Spinal cord (tissue), 10 donors: ENCODE data around the gene LARP4B. TPM values are rescaled to one million over a fixed set of nuclear protein-coding genes. Genes with fewer than 3 reads are reported as not detected.

Source experiments
- DNase-seq, 6 donors: peaks; one replicate each; pipeline versions ENCODE4 v3.0.0 to v3.0.0-alpha.2; 2013 to 2015; ENCODE audit warnings: low spot score in 6 of 6, low read depth in 4 of 6
- H3K27ac ChIP-seq: one replicate; pipeline ENCODE4 v1.5.1; 2013; ENCODE audit warnings: low read depth, low read length, control low read depth
- H3K27me3 ChIP-seq: one replicate; pipeline ENCODE4 v1.6.1; 2013; ENCODE audit warnings: low read length; ENCODE audit not compliant: control insufficient read depth, insufficient read depth
- H3K36me3 ChIP-seq: one replicate; pipeline ENCODE4 v1.6.1; 2013; ENCODE audit warnings: low read length; ENCODE audit not compliant: control insufficient read depth, insufficient read depth
- H3K4me1 ChIP-seq: one replicate; pipeline ENCODE4 v1.6.1; 2013; ENCODE audit warnings: low read length; ENCODE audit not compliant: control insufficient read depth, insufficient read depth
- H3K4me3 ChIP-seq: one replicate; pipeline ENCODE4 v1.5.1; 2013; ENCODE audit warnings: low read depth, low read length, control low read depth
- H3K9me3 ChIP-seq: one replicate; pipeline ENCODE4 v1.6.1; 2013; ENCODE audit warnings: low read length; ENCODE audit not compliant: control insufficient read depth, insufficient read depth
- WGBS: methylation state at CpG from one replicate; pipeline ENCODE4 v1.1.5; 2013; ENCODE audit warnings: missing lambda C conversion rate; ENCODE audit not compliant: insufficient coverage; 5-methylcytosine and 5-hydroxymethylcytosine counted together
- polyA plus RNA-seq, 2 donors: library from polyadenylated mRNA; unstranded; fragments of 120-200 nt; gene quantifications; one replicate each; pipeline ENCODE4 v1.2.1, GENCODE V29; 2013; ENCODE audit not compliant: insufficient read length in 2 of 2
- total RNA-seq, 2 donors: library from RNA; depleted of rRNA in 1 of 2; stranded (reverse); fragments of 120-200 nt in 1 of 2; fragments of >200 nt in 1 of 2; gene quantifications; one replicate each; pipeline versions ENCODE4 v1.2.3 to v1.2.4, GENCODE V29; 2013 to 2014
- donor health status: healthy.

The LARP4B gene
- total and polyA plus RNA-seq, 4 donors, result 28.2 to 38.5 (median 38.0) TPM

DNA sequence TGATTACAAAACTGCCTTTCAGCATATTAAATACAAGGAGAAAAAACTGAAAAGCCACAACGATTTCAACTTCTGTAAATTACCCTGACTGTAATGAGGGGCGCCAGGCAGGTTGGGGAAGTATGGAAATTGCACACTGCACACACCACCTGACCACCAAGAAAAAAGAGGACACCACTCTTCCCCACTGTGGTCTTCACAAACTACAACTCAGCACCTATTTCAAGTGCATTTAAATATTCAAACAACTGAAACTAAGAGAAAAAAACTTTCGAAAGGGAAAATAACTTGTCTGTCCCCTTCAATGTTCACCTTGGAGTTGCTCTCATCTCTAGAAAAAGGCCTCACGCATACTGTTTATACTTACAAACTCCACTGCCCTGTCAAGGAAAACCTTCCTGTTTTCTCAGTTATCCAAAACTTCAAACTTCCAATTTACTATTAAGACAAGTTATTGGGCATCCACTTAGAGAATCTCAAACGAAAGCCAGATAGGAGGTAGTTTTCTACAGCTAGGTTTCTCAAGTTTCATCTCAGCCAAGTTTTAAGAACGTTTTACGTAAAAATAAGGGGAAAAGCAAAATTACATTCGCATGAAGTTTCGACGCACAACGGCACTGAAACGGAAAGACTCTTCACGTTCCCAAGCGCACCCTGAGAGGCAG, 1.4 kb downstream of the LARP4B start:
- Histone ChIP-seq H3K36me3 (peaks cover 6% of the 10 kb centered on the region), H3K27me3 (no peaks in the 10 kb centered on the region), H3K4me1 (peaks cover 9% of the 10 kb centered on the region), H3K9me3 (no peaks in the 10 kb centered on the region), H3K4me3 (peak overlapping the region; percentile 63), H3K27ac (no peak overlapping the region)
- 9% methylated on average over 11 of the region's 14 CpGs for WGBS
- no peak for DNase-seq

DNA sequence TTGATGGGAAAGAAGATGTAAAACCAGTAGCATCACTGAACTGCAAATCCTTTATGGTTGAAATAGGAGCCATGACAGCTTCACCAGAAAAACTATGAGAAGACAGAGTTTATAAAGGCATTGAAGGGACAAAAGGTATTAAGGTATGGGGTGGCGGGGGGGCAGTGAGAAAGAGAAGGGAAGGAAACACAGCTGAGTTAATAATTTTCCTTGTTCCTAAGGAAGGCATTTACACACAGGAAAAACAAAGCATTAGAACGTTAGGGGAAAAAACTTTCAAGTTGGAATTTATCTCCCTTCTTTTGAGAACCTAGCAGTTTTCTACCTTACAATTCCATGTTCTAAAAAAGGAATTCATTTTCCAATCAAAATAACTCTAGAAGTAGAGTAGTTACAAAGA, 4.4 kb downstream of the LARP4B start:
- Histone ChIP-seq H3K9me3 (no peaks in the 10 kb centered on the region), H3K4me1 (peaks cover 9% of the 10 kb centered on the region), H3K4me3 (no peak overlapping the region), H3K27me3 (no peaks in the 10 kb centered on the region), H3K27ac (no peak overlapping the region), H3K36me3 (peaks cover 10% of the 10 kb centered on the region)
- no CpG with 5 or more reads among the region's 2 CpGs for WGBS
- no peak for DNase-seq

- Histone ChIP-seq H3K4me3 (no peak overlapping the region), H3K27ac (no peak overlapping the region), H3K27me3 (no peaks in the 10 kb centered on the region), H3K4me1 (peaks cover 11% of the 10 kb centered on the region), H3K9me3 (no peaks in the 10 kb centered on the region), H3K36me3 (peaks cover 11% of the 10 kb centered on the region)
- 100% methylated on average over 2 of the region's 4 CpGs for WGBS
- DNase-seq, result no peak
These were observed 5.3 kb downstream of the LARP4B start for GRCh38 chr10:926075-926698.

DNA sequence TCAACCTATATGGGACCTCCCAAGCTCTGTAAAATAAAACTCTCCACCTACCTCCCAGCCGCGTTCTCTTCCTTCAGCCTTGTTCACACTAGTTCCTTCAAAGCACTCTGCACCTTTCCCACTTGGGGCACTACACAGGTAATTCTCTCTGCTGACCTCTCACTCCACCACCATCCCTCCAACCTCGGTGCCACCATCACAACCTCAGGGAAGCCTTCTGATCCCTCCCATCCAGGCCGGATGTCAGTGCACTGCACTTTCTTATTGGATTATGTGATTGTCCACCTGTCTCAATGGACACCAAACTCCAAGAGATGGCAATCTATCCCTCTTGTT, 7.0 kb downstream of the LARP4B start:
- H3K4me1 ChIP-seq, result peaks cover 11% of the 10 kb centered on the region
- H3K27ac ChIP-seq, result no peak overlapping the region
- H3K9me3 ChIP-seq, result no peaks in the 10 kb centered on the region
- H3K27me3 ChIP-seq, result no peaks in the 10 kb centered on the region
- H3K36me3 ChIP-seq, result peaks cover 11% of the 10 kb centered on the region
- H3K4me3 ChIP-seq, result no peak overlapping the region
- no peak for DNase-seq
- WGBS, result 100% methylated on average over 4 of the region's 4 CpGs

DNA sequence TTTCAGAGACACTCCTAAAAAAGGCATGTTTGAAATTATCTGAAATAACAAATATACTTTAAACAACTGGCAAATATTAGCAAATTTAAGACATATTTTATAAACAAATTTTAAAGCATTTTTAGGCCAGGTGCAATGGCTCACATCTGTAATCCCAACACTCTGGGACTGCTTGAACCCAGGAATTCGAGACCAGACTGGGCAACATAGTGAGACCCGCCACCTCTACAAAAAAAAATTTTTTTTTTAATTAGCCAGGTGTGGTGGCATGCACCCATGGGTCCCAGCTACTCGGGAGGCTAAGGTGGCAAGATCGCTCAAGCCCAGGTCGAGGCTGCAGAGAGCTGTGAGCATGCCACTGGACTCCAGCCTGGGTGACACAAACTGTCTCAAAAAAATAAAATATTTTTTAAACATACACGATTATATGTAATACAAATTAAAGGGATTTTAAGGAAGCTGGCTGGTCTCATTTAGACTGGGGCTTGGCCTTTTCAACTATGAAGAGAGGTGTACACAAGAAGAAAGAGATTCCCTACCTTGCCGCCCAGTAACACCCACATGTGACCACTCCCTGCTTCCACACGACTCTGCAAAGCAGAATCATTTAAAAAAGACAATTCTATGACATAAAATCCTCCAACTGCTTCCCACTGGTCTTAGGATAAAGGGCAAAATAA, 7.5 kb downstream of the LARP4B start:
- 87% methylated on average over 4 of the region's 8 CpGs for WGBS

DNA sequence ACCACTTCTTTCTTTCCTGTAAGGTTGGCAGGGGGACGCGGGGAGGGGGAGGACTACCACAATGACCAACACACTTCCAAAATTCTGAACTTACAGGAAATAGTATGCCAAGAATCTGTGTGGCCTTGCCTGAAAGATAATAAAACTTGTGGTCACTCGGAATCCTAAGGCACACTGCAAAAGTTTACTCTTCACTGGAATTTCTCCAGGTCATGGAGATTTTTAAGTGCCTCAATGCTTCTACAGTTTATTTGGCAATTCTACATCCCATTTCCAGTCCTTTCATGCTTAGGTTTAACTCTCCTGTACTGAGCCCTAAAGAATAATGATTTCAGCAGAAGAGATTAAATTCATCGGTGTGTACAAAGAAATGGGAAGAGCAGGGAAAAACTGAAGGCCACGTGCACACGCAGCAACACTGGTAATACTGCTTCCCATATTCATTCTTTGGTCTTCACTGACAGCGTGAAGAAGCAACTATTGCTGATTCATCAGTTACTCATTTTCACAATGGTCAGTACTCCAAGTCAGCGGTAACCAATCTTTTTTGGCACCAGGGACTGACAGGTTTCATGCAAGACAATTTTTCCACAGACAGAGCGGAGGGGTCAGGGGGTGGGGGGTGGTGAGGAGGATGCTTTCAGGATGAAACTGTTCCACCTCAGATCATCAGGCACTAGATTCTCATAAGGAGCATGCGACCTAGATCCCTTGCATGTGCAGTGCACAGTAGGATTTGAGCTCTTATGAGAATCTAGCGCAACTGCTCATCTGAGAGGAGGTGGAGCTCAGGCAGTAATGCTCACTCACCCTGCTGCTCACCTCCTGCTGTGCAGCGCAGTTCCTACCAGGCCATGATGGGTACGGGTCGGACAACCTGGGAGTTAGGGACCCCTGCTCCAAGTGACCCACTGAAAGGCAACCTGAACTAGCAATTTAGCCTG, 9.8 kb downstream of the LARP4B start:
- Histone ChIP-seq H3K9me3 (no peaks in the 10 kb centered on the region), H3K27ac (no peak overlapping the region), H3K4me3 (no peak overlapping the region), H3K27me3 (no peaks in the 10 kb centered on the region), H3K4me1 (peaks cover 8% of the 10 kb centered on the region), H3K36me3 (peaks cover 10% of the 10 kb centered on the region)
- WGBS, result 93% methylated on average over 10 of the region's 14 CpGs
- DNase-seq, result no peak

More for the DNA sequence above, 7.5 kb downstream of the LARP4B start:
- Histone ChIP-seq H3K9me3 (no peaks in the 10 kb centered on the region), H3K27me3 (no peaks in the 10 kb centered on the region), H3K4me3 (no peak overlapping the region), H3K36me3 (peaks cover 11% of the 10 kb centered on the region), H3K27ac (no peak overlapping the region), H3K4me1 (peaks cover 8% of the 10 kb centered on the region)
- DNase-seq, result no peak

- DNase-seq, result no peak
- 83% methylated on average over 2 of the region's 3 CpGs for WGBS
- no peaks in the 10 kb centered on the region for H3K27me3 ChIP-seq
- H3K36me3 ChIP-seq, result peaks cover 5% of the 10 kb centered on the region
- no peaks in the 10 kb centered on the region for H3K9me3 ChIP-seq
- no peak overlapping the region for H3K4me3 ChIP-seq
- no peak overlapping the region for H3K27ac ChIP-seq
- H3K4me1 ChIP-seq, result peaks cover 5% of the 10 kb centered on the region
These were observed 11.1 kb downstream of the LARP4B start for GRCh38 chr10:920450-920849.

DNA sequence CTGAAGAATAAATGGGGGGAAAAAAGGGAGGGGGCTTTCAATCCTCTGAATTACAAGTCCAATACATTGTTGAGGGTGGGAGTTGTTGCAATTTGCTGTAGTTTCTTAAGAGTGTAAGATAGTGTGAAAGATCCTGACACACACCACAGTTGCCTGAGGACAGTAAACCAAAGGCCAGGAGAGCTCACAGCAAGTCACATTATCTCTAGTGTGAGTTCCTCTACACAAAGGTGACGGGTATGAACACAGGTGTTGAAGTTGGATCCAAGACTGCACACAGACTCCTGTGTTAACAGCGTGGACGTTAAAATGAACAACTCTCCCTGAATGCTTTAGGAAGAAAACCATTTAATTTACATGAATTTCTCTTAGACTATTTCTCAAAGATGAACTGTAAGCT, 12.0 kb downstream of the LARP4B start:
- Histone ChIP-seq H3K9me3 (no peaks in the 10 kb centered on the region), H3K27me3 (no peaks in the 10 kb centered on the region), H3K36me3 (peaks cover 5% of the 10 kb centered on the region), H3K4me3 (no peak overlapping the region), H3K4me1 (peaks cover 5% of the 10 kb centered on the region), H3K27ac (no peak overlapping the region)
- WGBS, result 100% methylated on average over 1 of the region's 3 CpGs
- no peak for DNase-seq

GRCh38 chr10:917999-918398, 13.5 kb downstream of the LARP4B start:
- peaks cover 5% of the 10 kb centered on the region for H3K4me1 ChIP-seq
- H3K27ac ChIP-seq, result no peak overlapping the region
- H3K4me3 ChIP-seq, result no peak overlapping the region
- no peak for DNase-seq
- H3K36me3 ChIP-seq, result peaks cover 3% of the 10 kb centered on the region
- 100% methylated on average over 2 of the region's 3 CpGs for WGBS
- no peaks in the 10 kb centered on the region for H3K27me3 ChIP-seq
- H3K9me3 ChIP-seq, result no peaks in the 10 kb centered on the region
